H1 (cell line): Measurements from ENCODE around the gene SERPINB2.

Experiments used
- EGR1 ChIP-seq: IDR thresholded peaks from 2 replicates; pipeline ENCODE4 v1.6.1; 2011; ENCODE audit warnings: low read depth, low read length, borderline replicate concordance
- EP300 ChIP-seq, 2 experiments: IDR thresholded peaks; 1 replicate in 1 of 2; 2 replicates in 1 of 2; pipeline ENCODE4 v1.6.1; 2011 to 2012; ENCODE audit warnings: low read depth in 2 of 2, low read length in 2 of 2, mild to moderate bottlenecking in 2 of 2, borderline replicate concordance in 1 of 2, inconsistent platforms in 1 of 2, moderate library complexity in 1 of 2
- JUN ChIP-seq: IDR thresholded peaks from 2 replicates; pipeline ENCODE4 v1.6.1; 2011; ENCODE audit warnings: low read depth, mild to moderate bottlenecking, improper control_type of control experiment, low read length
- POLR2A ChIP-seq, 2 experiments: IDR thresholded peaks; 1 replicate in 1 of 2; 2 replicates in 1 of 2; pipeline ENCODE4 v1.6.1; 2011; ENCODE audit warnings: low read depth in 2 of 2, low read length in 2 of 2, mild to moderate bottlenecking in 2 of 2; ENCODE audit errors: control extremely low read depth in 1 of 2
- POLR2AphosphoS5 ChIP-seq: IDR thresholded peaks from 2 replicates; pipeline ENCODE4 v1.6.1; 2011; ENCODE audit warnings: low read depth, low read length
- RAD21 ChIP-seq, 2 experiments: IDR thresholded peaks in 1 of 2; conservative IDR thresholded peaks in 1 of 2; 2 replicates each; pipeline ENCODE4 v1.6.1; 2011; ENCODE audit warnings: low read depth in 2 of 2, low read length in 2 of 2, improper control_type of control experiment in 1 of 2, inconsistent platforms in 1 of 2, mild to moderate bottlenecking in 1 of 2, moderate library complexity in 1 of 2
- SP2 ChIP-seq: IDR thresholded peaks from 2 replicates; pipeline ENCODE4 v1.6.1; 2012; ENCODE audit warnings: mild to moderate bottlenecking, low read length, inconsistent platforms
- SRF ChIP-seq: IDR thresholded peaks from 2 replicates; pipeline ENCODE4 v1.6.1; 2011; ENCODE audit warnings: mild to moderate bottlenecking, low read depth, low read length, moderate library complexity
- TAF7 ChIP-seq: optimal IDR thresholded peaks from 2 replicates; pipeline ENCODE3; 2011; ENCODE audit warnings: low read depth, mild to moderate bottlenecking, inconsistent platforms, low read length, moderate library complexity, borderline replicate concordance
- YY1 ChIP-seq: IDR thresholded peaks from 2 replicates; pipeline ENCODE4 v1.6.1; 2011; ENCODE audit warnings: low read depth, mild to moderate bottlenecking, low read length
- TF ChIP-seq, protein P1 (sequence below), 3 experiments: IDR thresholded peaks; 1 replicate in 2 of 3; 2 replicates in 1 of 3; pipeline versions ENCODE4 v1.5.1 to v1.6.1; 2011; ENCODE audit warnings: low read length in 3 of 3, mild to moderate bottlenecking in 3 of 3, inconsistent platforms in 2 of 3, low read depth in 1 of 3, moderate library complexity in 1 of 3; ENCODE audit not compliant: insufficient read depth in 1 of 3; ENCODE audit errors: control extremely low read depth in 1 of 3

DNA sequence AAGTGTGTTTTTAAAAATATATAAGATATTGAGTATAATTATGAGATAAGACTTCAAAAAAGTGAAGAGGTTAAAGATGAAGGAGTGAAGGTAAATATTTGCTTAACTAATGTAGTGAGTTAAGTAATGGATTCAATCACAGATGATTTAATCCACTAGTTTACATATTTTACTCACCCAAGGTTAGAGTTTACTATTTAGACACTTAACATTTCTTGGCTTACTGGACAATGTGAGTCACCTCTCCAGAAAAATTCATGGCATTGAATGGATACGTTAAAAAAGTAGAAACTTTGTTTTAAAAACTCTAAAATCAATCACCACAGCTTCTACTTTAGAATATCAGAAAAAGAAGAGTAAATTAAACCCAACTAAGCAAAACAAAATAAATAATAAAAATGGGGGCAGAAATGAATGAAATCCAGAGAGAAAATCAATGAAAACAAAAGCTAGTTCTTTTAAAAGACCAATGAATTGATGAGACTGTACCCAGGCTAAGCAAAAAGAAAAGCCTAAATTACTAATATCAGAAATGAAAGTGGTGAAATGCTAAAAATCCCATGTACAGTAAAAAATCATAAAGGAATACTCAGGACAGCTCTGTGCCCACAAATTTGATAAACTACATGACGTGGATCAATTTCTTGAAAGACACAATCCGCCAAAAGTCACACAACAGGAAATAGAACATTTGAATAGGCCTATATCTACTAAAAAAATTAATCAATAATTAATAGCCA, 59.7 kb downstream of the SERPINB2 start:
- TF ChIP-seq, protein P1, sequence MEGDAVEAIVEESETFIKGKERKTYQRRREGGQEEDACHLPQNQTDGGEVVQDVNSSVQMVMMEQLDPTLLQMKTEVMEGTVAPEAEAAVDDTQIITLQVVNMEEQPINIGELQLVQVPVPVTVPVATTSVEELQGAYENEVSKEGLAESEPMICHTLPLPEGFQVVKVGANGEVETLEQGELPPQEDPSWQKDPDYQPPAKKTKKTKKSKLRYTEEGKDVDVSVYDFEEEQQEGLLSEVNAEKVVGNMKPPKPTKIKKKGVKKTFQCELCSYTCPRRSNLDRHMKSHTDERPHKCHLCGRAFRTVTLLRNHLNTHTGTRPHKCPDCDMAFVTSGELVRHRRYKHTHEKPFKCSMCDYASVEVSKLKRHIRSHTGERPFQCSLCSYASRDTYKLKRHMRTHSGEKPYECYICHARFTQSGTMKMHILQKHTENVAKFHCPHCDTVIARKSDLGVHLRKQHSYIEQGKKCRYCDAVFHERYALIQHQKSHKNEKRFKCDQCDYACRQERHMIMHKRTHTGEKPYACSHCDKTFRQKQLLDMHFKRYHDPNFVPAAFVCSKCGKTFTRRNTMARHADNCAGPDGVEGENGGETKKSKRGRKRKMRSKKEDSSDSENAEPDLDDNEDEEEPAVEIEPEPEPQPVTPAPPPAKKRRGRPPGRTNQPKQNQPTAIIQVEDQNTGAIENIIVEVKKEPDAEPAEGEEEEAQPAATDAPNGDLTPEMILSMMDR (IDR thresholded peaks at IDR 0.05; ENCODE audit: control extremely low read depth in 1 of 3, insufficient read depth in 1 of 3, low read depth in 1 of 3, low read length in 3 of 3), result no peak
- no peak for TF ChIP-seq SP2
- no peak for TF ChIP-seq EP300 (IDR thresholded peaks at IDR 0.05; ENCODE audit: borderline replicate concordance in 1 of 2, low read depth in 2 of 2, low read length in 2 of 2)
- TF ChIP-seq SRF, result no peak
- no peak for TF ChIP-seq JUN
- TF ChIP-seq POLR2A (IDR thresholded peaks at IDR 0.05; ENCODE audit: control extremely low read depth in 1 of 2, low read depth in 2 of 2, low read length in 2 of 2), result no peak
- no peak for TF ChIP-seq POLR2AphosphoS5
- TF ChIP-seq TAF7, result no peak
- no peak for TF ChIP-seq EGR1
- TF ChIP-seq YY1, result no peak
- no peak for TF ChIP-seq RAD21 (IDR thresholded peaks at IDR 0.05 in 1 of 2, conservative IDR thresholded peaks at IDR 0.05 in 1 of 2; ENCODE audit: low read depth in 2 of 2, low read length in 2 of 2)
